ENCODE results near the gene PILRB. TPM values are rescaled to one million over a fixed set of nuclear protein-coding genes. Genes with fewer than 3 reads are reported as not detected.
A peak's percentile ranks its signal among the peaks of the same experiment; 100 is the strongest.
"Not testable (repeated sequence)": the region's sequence is repeated elsewhere in the genome, so short reads cannot be mapped to it uniquely, and the experiment has no call there.

Gene PILRB
- polyA plus RNA-seq (2012; ENCODE audit: low read depth, missing spikeins) = 15.1 TPM

DNA sequence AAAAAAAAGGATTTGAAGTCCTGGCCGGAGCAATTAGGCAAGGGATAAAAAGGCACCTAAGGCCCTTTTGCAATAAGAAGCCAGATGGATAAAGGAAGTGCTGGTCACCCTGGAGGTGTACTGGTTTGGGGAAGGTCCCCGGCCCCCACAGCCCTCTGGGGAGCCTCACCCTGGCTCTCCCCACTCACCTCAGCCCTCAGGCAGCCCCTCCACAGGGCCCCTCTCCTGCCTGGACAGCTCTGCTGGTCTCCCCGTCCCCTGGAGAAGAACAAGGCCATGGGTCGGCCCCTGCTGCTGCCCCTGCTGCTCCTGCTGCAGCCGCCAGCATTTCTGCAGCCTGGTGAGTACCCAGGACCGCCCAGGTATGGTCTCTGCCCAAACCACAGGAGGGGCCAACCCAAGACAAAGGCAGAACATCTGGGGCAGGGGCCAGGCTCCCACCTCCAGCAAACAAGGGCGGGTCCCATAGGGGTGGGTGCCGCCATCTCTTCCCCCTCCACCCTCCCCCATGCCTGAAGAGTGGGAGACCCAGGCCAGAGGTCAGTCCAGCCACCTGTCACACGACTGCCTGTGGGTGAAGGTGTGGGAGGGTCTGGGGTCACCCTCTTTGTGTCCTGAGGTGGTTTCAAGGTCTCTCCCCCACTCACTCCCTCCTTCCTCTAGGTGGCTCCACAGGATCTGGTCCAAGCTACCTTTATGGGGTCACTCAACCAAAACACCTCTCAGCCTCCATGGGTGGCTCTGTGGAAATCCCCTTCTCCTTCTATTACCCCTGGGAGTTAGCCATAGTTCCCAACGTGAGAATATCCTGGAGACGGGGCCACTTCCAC, at the start of gene PILRB:
Gene PILRB, plus strand, starts transcription at position 91 of the 830 bp plus-strand sequence. Its CDS starts 186 bp downstream, at position 277.
- DNase-seq (ENCODE audit: insufficient read length, low spot score) (no peak), FAIRE-seq (peak; percentile 95)
- TF ChIP-seq POLR2AphosphoS5 (IDR thresholded peaks at IDR 0.05; ENCODE audit: low read depth, low read length) (0 out of 2 replicates have a peak, but pooled peaks have one; percentile 10), SPI1 (IDR thresholded peaks at IDR 0.05; ENCODE audit: low read depth, low read length) (no peak)

DNA sequence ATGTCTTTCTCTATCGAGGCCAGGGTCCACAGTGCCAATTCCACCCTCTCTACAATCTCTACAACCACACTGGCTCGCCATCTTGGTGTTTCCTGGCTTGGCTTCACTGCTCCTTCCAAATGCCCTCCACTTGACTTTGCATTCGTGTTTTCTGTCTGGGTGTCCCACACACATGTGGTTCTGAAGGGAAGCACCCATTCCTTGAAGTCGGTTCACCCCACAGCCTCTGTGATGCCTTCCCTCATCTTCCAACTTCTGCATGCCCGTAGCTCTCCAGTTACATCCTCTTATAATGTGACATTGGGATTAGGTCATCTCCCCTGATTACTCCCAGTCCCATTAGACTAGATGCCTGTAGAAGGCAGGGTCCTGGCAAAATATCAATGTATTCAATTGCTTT, 39.6 kb upstream of the PILRB start:
- DNase-seq (ENCODE audit: insufficient read length, low spot score); FAIRE-seq: not testable (repeated sequence)

DNA sequence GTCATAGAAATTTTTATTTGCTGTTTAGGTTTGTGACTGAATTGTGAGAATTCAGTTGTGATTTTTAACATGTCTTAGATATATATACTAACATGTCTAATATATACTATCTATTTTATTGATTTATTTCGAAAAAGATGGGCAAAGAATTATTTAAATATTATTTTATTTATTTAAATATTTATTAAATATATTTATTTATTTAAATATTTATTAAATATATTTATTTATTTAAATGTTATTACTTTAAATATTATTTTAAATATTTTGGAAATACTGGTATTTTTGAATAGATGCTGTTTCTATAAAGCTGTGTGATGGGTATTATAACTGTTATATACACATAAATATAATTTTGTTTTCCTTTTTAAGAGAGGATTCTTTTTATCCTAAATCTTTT, 36.3 kb upstream of the PILRB start:
- FAIRE-seq; DNase-seq (ENCODE audit: insufficient read length, low spot score): not testable (repeated sequence)

DNA sequence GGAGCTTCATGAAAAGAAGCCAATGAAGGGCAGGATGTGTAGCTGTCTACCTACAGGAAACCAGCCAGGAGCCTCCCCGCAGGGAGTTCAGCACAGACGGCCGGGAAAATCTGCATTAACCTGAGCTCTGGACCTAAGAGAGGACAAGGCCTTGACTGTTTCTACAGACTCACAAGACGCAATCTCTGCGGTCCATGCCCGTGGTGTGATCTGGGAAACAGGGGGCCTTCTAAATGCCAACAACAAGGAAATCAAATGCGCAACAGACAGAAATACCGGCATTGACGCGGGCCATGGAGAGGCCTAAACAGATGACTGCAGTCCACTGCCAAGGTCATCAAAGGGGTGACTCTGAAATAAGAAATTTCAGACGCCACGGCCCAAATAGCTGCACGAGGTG, 33.7 kb upstream of the PILRB start:
- not testable (repeated sequence) for DNase-seq (ENCODE audit: insufficient read length, low spot score); FAIRE-seq

DNA sequence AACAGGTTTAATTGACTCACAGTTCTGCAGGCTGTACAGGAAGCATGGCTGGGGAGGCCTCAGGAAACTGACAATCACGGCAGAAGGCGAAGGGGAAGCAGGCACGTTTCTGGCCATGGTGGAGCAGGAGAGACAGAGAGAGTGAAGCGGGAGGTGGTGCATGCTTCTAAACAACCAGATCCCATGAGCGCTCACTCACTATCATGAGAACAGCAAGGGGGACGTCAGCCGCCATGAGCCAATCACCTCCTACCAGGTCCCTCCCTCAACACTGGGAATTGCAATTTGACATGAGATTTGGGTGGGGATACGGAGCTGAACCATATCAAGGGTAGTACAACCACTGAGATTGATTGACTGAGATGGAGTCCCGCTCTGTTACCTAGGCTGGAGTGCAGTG, 32.2 kb upstream of the PILRB start:
- not testable (repeated sequence) for DNase-seq (ENCODE audit: insufficient read length, low spot score); FAIRE-seq

DNA sequence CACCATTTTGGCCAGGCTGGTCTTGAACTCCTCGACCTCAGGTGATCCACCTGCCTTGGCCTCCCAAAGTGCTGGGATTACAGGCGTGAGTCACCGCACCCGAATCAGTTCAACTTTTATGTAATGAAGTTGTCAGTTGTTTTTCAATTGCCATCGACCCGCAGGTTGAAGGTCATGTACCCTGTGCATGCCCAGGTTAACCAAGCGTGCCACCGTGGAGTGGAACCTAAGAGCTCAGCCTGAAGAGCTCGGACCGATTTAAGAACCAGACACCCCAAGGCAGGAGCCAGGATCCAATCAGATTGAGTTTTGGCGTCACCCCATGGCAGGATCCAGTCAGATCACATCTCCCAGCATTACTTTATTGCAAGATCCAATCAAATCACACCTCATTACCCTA, 31.0 kb upstream of the PILRB start:
- FAIRE-seq = not testable (repeated sequence)

DNA sequence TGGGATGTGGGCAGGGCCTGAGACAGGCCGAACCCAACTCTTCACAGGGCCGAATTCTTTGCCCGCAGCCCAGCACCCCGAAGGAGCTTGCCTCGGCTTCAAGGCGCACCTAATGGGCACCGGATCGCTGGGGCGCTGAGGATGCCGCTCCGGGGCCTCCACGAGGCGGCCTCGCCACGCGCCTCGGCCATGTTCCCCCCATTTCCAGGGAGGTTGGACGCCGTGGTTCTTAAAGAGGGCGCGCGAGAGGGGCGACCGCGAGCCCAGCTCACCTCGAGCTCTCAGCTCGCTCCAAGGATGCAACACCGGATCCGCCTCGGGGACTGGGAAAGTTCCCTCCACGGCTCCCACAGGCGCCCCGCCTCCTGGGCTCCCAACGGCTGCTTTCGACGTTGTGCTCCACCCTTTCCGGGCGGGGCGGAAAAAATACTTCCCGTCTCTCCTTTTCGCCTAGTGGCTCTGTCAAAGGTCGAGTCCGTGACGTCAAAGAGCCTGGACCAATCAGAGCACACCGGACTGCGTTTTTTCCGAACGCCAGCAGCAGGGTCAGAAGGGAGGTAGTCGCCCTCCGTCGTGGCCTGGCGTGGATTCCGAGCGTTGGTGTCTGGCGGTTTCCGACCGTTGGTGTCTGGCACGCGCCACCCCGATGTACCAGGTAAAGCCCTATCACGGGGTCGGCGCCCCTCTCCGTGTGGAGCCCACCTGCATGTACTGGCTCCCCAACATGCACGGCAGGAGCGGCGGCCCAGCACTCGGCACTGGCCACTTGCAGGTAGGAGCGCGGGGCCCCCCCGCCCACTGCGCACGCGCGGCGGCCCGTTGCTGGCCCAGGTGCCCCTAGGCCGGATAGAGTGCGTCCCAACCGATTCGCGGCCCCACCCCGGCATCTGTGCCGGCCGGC, 22.1 kb upstream of the PILRB start:
- not testable (repeated sequence) for FAIRE-seq
- TF ChIP-seq POLR2A (IDR thresholded peaks at IDR 0.05; ENCODE audit: low read depth, low read length) (peak; percentile 94), POLR2AphosphoS5 (IDR thresholded peaks at IDR 0.05; ENCODE audit: low read depth, low read length) (peak; percentile 93), TAF1 (IDR thresholded peaks at IDR 0.05; ENCODE audit: low read depth, low read length) (peak; percentile 69; the same call in 1 of the 2 replicates)
- DNase-seq (ENCODE audit: insufficient read length, low spot score) = peak; percentile 75

More for the DNA sequence above, 31.0 kb upstream of the PILRB start:
- DNase-seq (ENCODE audit: insufficient read length, low spot score) = not testable (repeated sequence)

DNA sequence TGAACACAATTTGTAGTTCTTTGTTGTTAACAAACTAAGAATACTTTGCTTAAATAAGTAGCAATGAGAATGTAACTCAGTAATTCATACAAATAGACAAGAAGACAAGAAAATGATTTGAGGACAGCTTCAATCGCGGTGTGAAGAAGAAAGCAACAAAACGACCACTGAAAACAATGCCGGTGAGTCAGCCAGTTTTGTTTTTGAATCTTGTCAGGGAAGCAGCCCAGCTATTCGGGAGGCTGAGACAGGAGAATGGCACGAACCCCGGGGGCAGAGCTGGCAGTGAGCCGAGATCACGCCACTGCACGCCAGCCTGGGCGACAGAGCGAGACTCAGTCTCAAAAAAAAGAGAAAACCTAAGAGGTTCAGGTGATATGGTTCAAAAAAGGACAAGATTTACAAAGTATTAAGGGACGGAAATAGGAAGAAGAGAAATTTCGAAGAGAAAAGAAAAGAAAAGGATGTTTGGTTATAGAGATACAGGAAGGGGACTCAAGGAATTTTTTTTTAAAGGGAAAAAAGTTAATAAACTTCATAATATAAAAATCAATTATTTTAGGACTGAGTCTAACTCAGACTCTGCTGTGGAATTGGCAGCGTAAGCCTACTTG, 19.7 kb upstream of the PILRB start:
- not testable (repeated sequence) for DNase-seq (ENCODE audit: insufficient read length, low spot score)

DNA sequence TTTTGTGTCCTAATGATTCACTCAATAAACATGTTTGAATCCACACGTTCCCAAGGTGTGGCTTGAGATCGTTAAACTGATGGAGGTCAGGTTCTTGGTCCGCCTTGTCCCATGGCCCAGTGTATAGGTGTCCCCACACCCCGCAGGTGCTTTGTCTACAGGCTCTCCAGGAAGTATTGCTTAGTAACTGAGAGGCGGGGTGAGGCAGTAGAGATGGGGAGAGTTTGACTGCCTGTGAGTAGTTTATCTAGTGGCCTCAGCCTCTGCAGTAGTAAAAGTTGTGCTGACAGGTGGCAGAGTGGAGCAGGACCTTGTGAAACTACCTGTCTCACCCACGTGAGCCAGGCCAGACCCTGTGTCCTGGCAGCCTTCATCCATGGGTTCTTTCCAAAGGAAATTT, 16.6 kb upstream of the PILRB start:
- FAIRE-seq = peak; percentile 38
- DNase-seq (ENCODE audit: insufficient read length, low spot score) = not testable (repeated sequence)

More for the DNA sequence above, 19.7 kb upstream of the PILRB start:
- FAIRE-seq = not testable (repeated sequence)

DNA sequence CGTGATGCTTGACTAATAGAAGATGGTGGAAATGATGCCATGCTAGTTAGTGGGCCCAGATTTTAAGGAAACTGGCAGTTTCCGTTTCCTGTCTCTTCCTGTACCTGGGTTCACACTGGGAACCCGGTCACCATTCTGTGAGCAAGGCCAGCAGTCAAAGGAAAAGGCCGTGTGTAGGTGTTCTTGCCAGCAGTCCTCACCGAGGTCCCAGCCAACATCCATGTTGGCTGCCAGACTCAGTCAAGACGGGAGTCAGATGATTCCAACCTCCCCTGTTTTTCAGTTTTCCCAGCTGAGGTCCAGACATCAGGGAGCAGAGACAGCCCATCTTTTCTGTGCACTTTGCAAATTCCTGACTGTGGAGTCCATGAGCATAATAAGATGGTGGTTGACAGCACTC, 15.2 kb upstream of the PILRB start:
- TF ChIP-seq POLR2A (IDR thresholded peaks at IDR 0.05; ENCODE audit: low read depth, low read length) = no peak
- no peak for DNase-seq (ENCODE audit: insufficient read length, low spot score)
- no peak for FAIRE-seq

DNA sequence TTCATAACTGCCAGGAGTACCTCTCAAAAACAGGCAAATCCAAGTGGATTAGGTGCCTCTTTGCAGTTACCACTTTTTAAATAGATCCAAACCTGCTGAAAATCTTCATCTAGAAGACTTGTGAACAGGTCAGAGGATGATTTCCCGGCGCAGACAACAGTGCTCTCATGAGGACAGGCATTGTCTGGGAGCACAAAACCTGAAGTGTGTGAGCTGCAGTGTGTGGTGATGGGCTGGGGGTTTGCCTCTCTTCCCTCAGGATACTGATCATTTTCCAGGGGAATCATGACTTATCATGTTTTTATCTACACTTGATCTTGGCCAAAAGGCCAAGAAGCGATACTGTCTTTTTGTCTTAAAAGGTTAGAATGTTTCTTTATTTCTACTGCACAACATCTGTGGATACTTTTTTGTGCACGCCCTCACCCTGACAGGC, 13.8 kb upstream of the PILRB start:
- FAIRE-seq; DNase-seq (ENCODE audit: insufficient read length, low spot score): not testable (repeated sequence)

DNA sequence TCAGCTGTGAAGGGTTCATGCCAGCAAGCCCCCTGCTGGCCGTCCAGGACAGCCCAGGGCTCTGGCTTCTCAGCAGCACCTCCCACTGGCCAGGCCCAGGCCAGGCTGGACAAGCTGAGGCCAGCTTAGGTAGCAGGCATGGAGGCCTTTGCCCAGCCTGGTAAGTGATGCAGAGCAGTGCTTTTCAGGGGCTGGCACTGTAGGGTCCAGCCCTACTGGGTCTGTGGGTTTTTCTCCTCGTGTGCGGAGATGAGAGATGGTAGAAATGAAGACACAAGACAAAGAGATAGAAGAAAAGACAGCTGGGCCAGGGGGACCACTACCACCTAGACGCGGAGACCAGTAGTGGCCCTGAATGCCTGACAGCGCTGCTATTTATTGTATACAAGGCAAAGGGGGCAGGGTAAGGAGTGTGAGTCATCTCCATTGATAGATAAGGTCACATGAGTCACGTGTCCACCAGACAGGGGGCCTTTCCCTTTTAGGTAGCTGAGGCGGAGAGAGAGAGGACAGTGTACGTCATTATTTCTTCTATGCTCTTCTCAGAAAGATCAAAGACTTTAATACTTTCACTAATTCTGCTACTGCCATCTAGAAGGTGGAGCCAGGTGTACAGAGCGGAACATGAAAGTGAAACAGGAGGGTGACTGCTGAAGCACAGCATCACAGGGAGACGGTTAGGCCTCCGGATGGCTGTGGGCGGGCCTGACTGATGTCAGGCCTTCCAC, 13.2 kb upstream of the PILRB start:
- DNase-seq (ENCODE audit: insufficient read length, low spot score) = not testable (repeated sequence)
- TF ChIP-seq POLR2A (IDR thresholded peaks at IDR 0.05; ENCODE audit: low read depth, low read length) = peak; percentile 56
- FAIRE-seq = peak; percentile 92

DNA sequence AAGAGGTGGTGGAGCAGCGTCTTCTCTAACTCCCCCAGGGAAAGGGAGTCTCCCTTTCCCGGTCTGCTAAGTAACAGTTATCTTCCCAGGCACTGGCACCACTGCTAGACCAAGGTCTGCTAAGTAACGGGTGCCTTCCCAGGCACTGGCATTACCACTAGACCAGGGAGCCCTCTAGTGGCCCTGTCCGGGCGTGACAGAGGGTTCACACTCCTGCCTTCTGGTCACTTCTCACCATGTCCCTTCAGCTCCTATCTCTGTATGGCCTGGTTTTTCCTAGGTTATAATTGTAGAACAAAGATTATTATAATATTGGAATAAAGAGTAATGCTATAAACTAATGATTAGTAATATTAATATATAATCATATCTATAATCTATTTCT, 12.6 kb upstream of the PILRB start:
- FAIRE-seq; DNase-seq (ENCODE audit: insufficient read length, low spot score): not testable (repeated sequence)
